ENCODE results near the gene PLIN1. TPM values are rescaled to one million over a fixed set of nuclear protein-coding genes. Genes with fewer than 3 reads are reported as not detected.

The PLIN1 gene
- total and polyA plus RNA-seq, 2 experiments from 2014 or later, result 6.3 to 6.8 TPM

DNA sequence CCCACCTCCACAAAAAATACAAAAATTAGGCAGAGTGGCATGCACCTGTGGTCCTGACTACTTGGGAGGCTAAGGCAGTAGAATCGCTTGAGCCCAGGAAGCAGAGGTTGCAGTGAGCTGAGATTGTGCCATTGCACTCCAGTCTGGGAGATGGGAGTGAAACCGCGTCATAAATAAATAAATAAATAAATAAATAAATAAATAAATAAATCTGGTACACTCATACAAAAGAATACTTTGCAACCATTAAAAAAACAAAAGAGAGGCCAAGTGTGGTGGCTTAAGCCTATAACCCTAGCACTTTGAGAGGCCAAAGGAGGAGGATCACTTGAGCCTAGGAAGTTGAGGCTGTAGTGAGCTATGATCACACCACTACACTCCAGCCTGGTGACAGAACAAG, 43.9 kb upstream of the PLIN1 start:
- no peaks in the 10 kb centered on the region for H3K9me2 ChIP-seq (replicated peaks; ENCODE audit: insufficient read depth)
- H3K4me3 ChIP-seq, result no peak overlapping the region
- TF ChIP-seq EZH2phosphoT487 (IDR thresholded peaks at IDR 0.05; ENCODE audit: low read depth, severe bottlenecking, unreplicated experiment) (no peak), EZH2 (IDR thresholded peaks at IDR 0.05; ENCODE audit: borderline replicate concordance) (no peak), CTCF (IDR thresholded peaks at IDR 0.05; ENCODE audit: poor library complexity) (no peak)
- DNase-seq (ENCODE audit: low spot score), result no peak
- no peaks in the 10 kb centered on the region for H3K79me2 ChIP-seq
- H2AFZ ChIP-seq, result no peak overlapping the region
- WGBS (ENCODE audit: low lambda C conversion rate, missing lambda C conversion rate), result 89% methylated on average over 3 of the region's 3 CpGs
- H3K27ac ChIP-seq, result no peak overlapping the region
- no peak overlapping the region for H3K4me2 ChIP-seq
- no peaks in the 10 kb centered on the region for H3K9me3 ChIP-seq (ENCODE audit: low read depth)
- H3K36me3 ChIP-seq (replicated peaks; ENCODE audit: insufficient read depth, low read depth), result peaks cover 3% of the 10 kb centered on the region
- H3K27me3 ChIP-seq, result no peaks in the 10 kb centered on the region
- no peaks in the 10 kb centered on the region for H4K20me1 ChIP-seq (ENCODE audit: insufficient read depth, poor library complexity, severe bottlenecking)
- no peaks in the 10 kb centered on the region for H3K4me1 ChIP-seq (ENCODE audit: insufficient read depth)

DNA sequence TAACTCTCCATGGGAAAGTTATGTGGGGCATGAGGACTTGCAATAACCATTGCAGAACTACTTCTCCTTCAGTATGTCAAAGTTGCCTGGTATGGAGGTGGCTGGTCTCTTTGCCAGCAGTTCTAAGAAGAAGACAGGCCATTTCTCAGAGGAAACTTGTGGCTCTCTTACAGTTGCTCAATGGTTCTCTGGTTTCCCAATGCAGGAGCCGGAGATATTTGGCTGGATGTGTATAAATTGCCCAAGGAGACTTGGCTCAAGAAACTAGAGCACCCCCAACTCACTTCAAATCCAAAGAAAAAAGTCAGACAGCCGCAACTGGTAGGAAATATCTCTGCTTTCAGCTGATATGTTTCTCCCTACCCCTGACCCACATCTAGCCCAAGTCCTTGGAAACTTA, 35.6 kb upstream of the PLIN1 start:
- no peaks in the 10 kb centered on the region for H3K27me3 ChIP-seq
- no peak for TF ChIP-seq EZH2 (IDR thresholded peaks at IDR 0.05; ENCODE audit: borderline replicate concordance)
- no peak for TF ChIP-seq EZH2phosphoT487 (IDR thresholded peaks at IDR 0.05; ENCODE audit: low read depth, severe bottlenecking, unreplicated experiment)
- no peak for TF ChIP-seq CTCF (IDR thresholded peaks at IDR 0.05; ENCODE audit: poor library complexity)
- H4K20me1 ChIP-seq (ENCODE audit: insufficient read depth, poor library complexity, severe bottlenecking), result no peaks in the 10 kb centered on the region
- no peak overlapping the region for H2AFZ ChIP-seq
- no peaks in the 10 kb centered on the region for H3K36me3 ChIP-seq (replicated peaks; ENCODE audit: insufficient read depth, low read depth)
- H3K9me2 ChIP-seq (replicated peaks; ENCODE audit: insufficient read depth), result no peaks in the 10 kb centered on the region
- no peak overlapping the region for H3K27ac ChIP-seq
- no peaks in the 10 kb centered on the region for H3K9me3 ChIP-seq (ENCODE audit: low read depth)
- H3K4me2 ChIP-seq, result no peak overlapping the region
- WGBS (ENCODE audit: low lambda C conversion rate, missing lambda C conversion rate), result 92% methylated on average over 2 of the region's 2 CpGs
- H3K4me3 ChIP-seq, result no peak overlapping the region
- no peaks in the 10 kb centered on the region for H3K79me2 ChIP-seq
- H3K4me1 ChIP-seq (ENCODE audit: insufficient read depth), result no peaks in the 10 kb centered on the region
- no peak for DNase-seq (ENCODE audit: low spot score)

DNA sequence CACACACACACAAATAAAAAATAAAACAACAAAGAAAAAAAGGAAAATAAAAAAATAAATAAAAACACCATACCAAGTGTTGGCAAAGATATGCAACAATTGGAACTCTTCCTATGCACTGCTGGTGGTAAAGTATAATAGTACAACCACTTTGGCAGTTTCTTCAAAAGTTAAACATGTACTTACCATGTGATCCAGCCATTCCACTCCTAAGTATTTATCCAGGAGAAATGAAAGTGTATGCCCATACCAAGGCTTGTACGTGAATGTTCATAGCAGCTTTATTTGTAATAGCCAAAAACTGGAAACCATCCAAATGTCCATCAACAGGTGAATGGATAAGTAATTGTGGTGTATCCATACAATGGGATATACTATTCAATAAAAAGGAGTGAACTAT, 28.4 kb upstream of the PLIN1 start:
- H2AFZ ChIP-seq, result no peak overlapping the region
- H4K20me1 ChIP-seq (ENCODE audit: insufficient read depth, poor library complexity, severe bottlenecking), result no peaks in the 10 kb centered on the region
- H3K27me3 ChIP-seq, result no peaks in the 10 kb centered on the region
- TF ChIP-seq EZH2 (IDR thresholded peaks at IDR 0.05; ENCODE audit: borderline replicate concordance) (no peak), EZH2phosphoT487 (IDR thresholded peaks at IDR 0.05; ENCODE audit: low read depth, severe bottlenecking, unreplicated experiment) (no peak)
- H3K79me2 ChIP-seq, result no peaks in the 10 kb centered on the region
- H3K36me3 ChIP-seq (replicated peaks; ENCODE audit: insufficient read depth, low read depth), result no peaks in the 10 kb centered on the region
- H3K9me2 ChIP-seq (replicated peaks; ENCODE audit: insufficient read depth), result no peaks in the 10 kb centered on the region
- WGBS (ENCODE audit: low lambda C conversion rate, missing lambda C conversion rate), result 72% methylated on average over 1 of the region's 1 CpG
- no peak overlapping the region for H3K4me3 ChIP-seq
- no peak for DNase-seq (ENCODE audit: low spot score)
- no peak overlapping the region for H3K4me2 ChIP-seq
- H3K9me3 ChIP-seq (ENCODE audit: low read depth), result no peaks in the 10 kb centered on the region
- no peaks in the 10 kb centered on the region for H3K4me1 ChIP-seq (ENCODE audit: insufficient read depth)
- no peak overlapping the region for H3K27ac ChIP-seq

GRCh38 chr15:89704411-89704810, 25.2 kb upstream of the PLIN1 start:
- no peaks in the 10 kb centered on the region for H3K4me1 ChIP-seq (ENCODE audit: insufficient read depth)
- no peak overlapping the region for H3K4me2 ChIP-seq
- no peak for DNase-seq (ENCODE audit: low spot score)
- no peaks in the 10 kb centered on the region for H3K9me2 ChIP-seq (replicated peaks; ENCODE audit: insufficient read depth)
- no peaks in the 10 kb centered on the region for H3K79me2 ChIP-seq
- TF ChIP-seq EZH2phosphoT487 (IDR thresholded peaks at IDR 0.05; ENCODE audit: low read depth, severe bottlenecking, unreplicated experiment), result no peak
- TF ChIP-seq CTCF (IDR thresholded peaks at IDR 0.05; ENCODE audit: poor library complexity), result no peak
- TF ChIP-seq EZH2 (IDR thresholded peaks at IDR 0.05; ENCODE audit: borderline replicate concordance), result no peak
- no peaks in the 10 kb centered on the region for H3K27me3 ChIP-seq
- no peak overlapping the region for H3K4me3 ChIP-seq
- no peak overlapping the region for H2AFZ ChIP-seq
- no peaks in the 10 kb centered on the region for H3K9me3 ChIP-seq (ENCODE audit: low read depth)
- H3K36me3 ChIP-seq (replicated peaks; ENCODE audit: insufficient read depth, low read depth), result no peaks in the 10 kb centered on the region
- no peaks in the 10 kb centered on the region for H4K20me1 ChIP-seq (ENCODE audit: insufficient read depth, poor library complexity, severe bottlenecking)
- no peak overlapping the region for H3K27ac ChIP-seq
